ENCODE measurements around the gene ADAD1. TPM values are rescaled to one million over a fixed set of nuclear protein-coding genes. Genes with fewer than 3 reads are reported as not detected.
A peak's percentile ranks its signal among the peaks of the same experiment; 100 is the strongest.
"Not testable (repeated sequence)": the region's sequence is repeated elsewhere in the genome, so short reads cannot be mapped to it uniquely, and the experiment has no call there.

The ADAD1 gene
- total and polyA plus RNA-seq, 2 experiments from 2014 or later = not detected

GRCh38 chr4:122356317-122356808 is 22.4 kb upstream of the ADAD1 start:
- Histone ChIP-seq H3K9me2 (replicated peaks; ENCODE audit: insufficient read depth) (no peaks in the 10 kb centered on the region), H3K27ac (no peak overlapping the region), H3K4me1 (ENCODE audit: insufficient read depth) (no peaks in the 10 kb centered on the region), H3K4me3 (no peak overlapping the region), H3K79me2 (no peaks in the 10 kb centered on the region), H4K20me1 (ENCODE audit: insufficient read depth, poor library complexity, severe bottlenecking) (no peaks in the 10 kb centered on the region), H3K36me3 (replicated peaks; ENCODE audit: insufficient read depth, low read depth) (peaks cover 3% of the 10 kb centered on the region), H3K9me3 (ENCODE audit: low read depth) (no peaks in the 10 kb centered on the region), H3K27me3 (no peaks in the 10 kb centered on the region), H3K4me2 (no peak overlapping the region), H2AFZ (no peak overlapping the region)
- DNase-seq (ENCODE audit: low spot score) = no peak
- TF ChIP-seq CTCF (IDR thresholded peaks at IDR 0.05; ENCODE audit: poor library complexity) = no peak
- no peak for TF ChIP-seq EZH2phosphoT487 (IDR thresholded peaks at IDR 0.05; ENCODE audit: low read depth, severe bottlenecking, unreplicated experiment)
- no peak for TF ChIP-seq EZH2 (IDR thresholded peaks at IDR 0.05; ENCODE audit: borderline replicate concordance)

GRCh38 chr4:122360754-122361153 is 18.1 kb upstream of the ADAD1 start:
- no peak overlapping the region for H3K4me2 ChIP-seq
- no peaks in the 10 kb centered on the region for H3K9me3 ChIP-seq (ENCODE audit: low read depth)
- H3K27me3 ChIP-seq = no peaks in the 10 kb centered on the region
- no peak overlapping the region for H2AFZ ChIP-seq
- H3K36me3 ChIP-seq (replicated peaks; ENCODE audit: insufficient read depth, low read depth) = peaks cover 3% of the 10 kb centered on the region
- no peaks in the 10 kb centered on the region for H3K9me2 ChIP-seq (replicated peaks; ENCODE audit: insufficient read depth)
- H4K20me1 ChIP-seq (ENCODE audit: insufficient read depth, poor library complexity, severe bottlenecking) = no peaks in the 10 kb centered on the region
- H3K27ac ChIP-seq = no peak overlapping the region
- DNase-seq (ENCODE audit: low spot score) = no peak
- no peak overlapping the region for H3K4me3 ChIP-seq
- no peaks in the 10 kb centered on the region for H3K4me1 ChIP-seq (ENCODE audit: insufficient read depth)
- no peaks in the 10 kb centered on the region for H3K79me2 ChIP-seq
- TF ChIP-seq CTCF (IDR thresholded peaks at IDR 0.05; ENCODE audit: poor library complexity) = no peak
- TF ChIP-seq EZH2 (IDR thresholded peaks at IDR 0.05; ENCODE audit: borderline replicate concordance) = no peak
- TF ChIP-seq EZH2phosphoT487 (IDR thresholded peaks at IDR 0.05; ENCODE audit: low read depth, severe bottlenecking, unreplicated experiment) = no peak
- 97% methylated on average over 3 of the region's 3 CpGs for WGBS (ENCODE audit: low lambda C conversion rate, missing lambda C conversion rate)

- H3K9me2 ChIP-seq (replicated peaks; ENCODE audit: insufficient read depth) = no peaks in the 10 kb centered on the region
- WGBS (ENCODE audit: low lambda C conversion rate, missing lambda C conversion rate) = 93% methylated on average over 18 of the region's 18 CpGs
- no peak for TF ChIP-seq EZH2 (IDR thresholded peaks at IDR 0.05; ENCODE audit: borderline replicate concordance)
- TF ChIP-seq CTCF (IDR thresholded peaks at IDR 0.05; ENCODE audit: poor library complexity) = no peak
- no peak for TF ChIP-seq EZH2phosphoT487 (IDR thresholded peaks at IDR 0.05; ENCODE audit: low read depth, severe bottlenecking, unreplicated experiment)
Observed at GRCh38 chr4:122364700-122365404, 14.0 kb upstream of the ADAD1 start.

GRCh38 chr4:122368786-122369185 is 10.0 kb upstream of the ADAD1 start:
- not testable (repeated sequence) for DNase-seq (ENCODE audit: low spot score); H3K36me3 ChIP-seq (replicated peaks; ENCODE audit: insufficient read depth, low read depth); H3K79me2 ChIP-seq; H3K4me3 ChIP-seq; H3K4me2 ChIP-seq; H2AFZ ChIP-seq; H4K20me1 ChIP-seq (ENCODE audit: insufficient read depth, poor library complexity, severe bottlenecking); H3K27ac ChIP-seq; H3K27me3 ChIP-seq; H3K4me1 ChIP-seq (ENCODE audit: insufficient read depth); H3K9me3 ChIP-seq (ENCODE audit: low read depth); H3K9me2 ChIP-seq (replicated peaks; ENCODE audit: insufficient read depth)
- WGBS (ENCODE audit: low lambda C conversion rate, missing lambda C conversion rate) = 85% methylated on average over 3 of the region's 3 CpGs

More at GRCh38 chr4:122364700-122365404, 14.0 kb upstream of the ADAD1 start:
- no peaks in the 10 kb centered on the region for H3K27me3 ChIP-seq
- no peak overlapping the region for H3K4me2 ChIP-seq
- no peaks in the 10 kb centered on the region for H3K4me1 ChIP-seq (ENCODE audit: insufficient read depth)
- H4K20me1 ChIP-seq (ENCODE audit: insufficient read depth, poor library complexity, severe bottlenecking) = no peaks in the 10 kb centered on the region
- peak; percentile 6 for DNase-seq (ENCODE audit: low spot score)
- no peaks in the 10 kb centered on the region for H3K9me3 ChIP-seq (ENCODE audit: low read depth)
- H3K27ac ChIP-seq = no peak overlapping the region
- no peaks in the 10 kb centered on the region for H3K79me2 ChIP-seq
- no peak overlapping the region for H3K4me3 ChIP-seq
- no peaks in the 10 kb centered on the region for H3K36me3 ChIP-seq (replicated peaks; ENCODE audit: insufficient read depth, low read depth)
- no peak overlapping the region for H2AFZ ChIP-seq

All from hepatocyte (in vitro differentiated cells).